Midbrain (tissue), 1 donor: Measurements from ENCODE around the gene GPAT3.
A peak's percentile ranks its signal among the peaks of the same experiment; 100 is the strongest.
"Not testable (repeated sequence)": the region's sequence is repeated elsewhere in the genome, so short reads cannot be mapped to it uniquely, and the experiment has no call there.

Source experiments
- DNase-seq: peaks from one replicate; lab custom pipeline; 2025; lab: John Stamatoyannopoulos, UW

GPAT3 gene

DNA sequence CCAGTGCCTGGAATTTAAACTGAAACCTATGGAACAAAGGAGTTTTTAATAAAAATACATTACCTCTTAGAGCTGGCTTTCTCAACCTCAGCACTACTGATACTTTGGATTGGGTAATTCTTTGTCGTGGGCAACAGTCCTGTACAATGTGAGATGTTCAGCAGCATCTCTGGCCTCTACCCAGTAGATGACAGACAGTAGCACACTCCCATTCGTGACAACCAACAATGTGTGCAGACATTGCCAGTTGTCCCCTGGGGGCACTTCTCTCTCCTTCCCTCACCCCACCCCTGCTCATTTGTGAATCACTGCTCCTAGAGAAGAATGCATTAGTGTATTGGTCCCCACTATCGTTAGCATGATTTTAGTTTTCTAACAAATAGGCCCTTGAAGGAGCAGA is 16.2 kb downstream of the GPAT3 start:
- DNase-seq, result no peak

DNA sequence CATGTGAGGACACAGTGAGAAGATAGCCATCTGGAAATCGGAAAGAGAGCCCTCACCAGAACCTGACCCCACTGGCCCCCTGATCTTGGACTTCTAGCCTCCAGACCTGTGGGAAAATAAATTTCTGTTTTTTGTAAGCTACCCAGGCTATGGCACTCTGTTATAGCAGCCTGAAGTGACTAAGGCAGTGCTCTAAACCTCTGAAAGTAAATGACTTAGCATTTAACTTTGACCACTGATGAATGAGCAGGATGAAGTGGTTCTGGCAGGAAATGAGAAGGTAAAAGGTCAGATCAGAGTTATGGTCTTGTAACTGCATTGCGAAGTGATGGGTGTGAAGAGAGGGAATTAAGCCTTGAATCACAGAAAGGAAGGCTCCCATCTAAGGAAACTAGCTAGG is 17.0 kb downstream of the GPAT3 start:
- DNase-seq, result no peak

DNA sequence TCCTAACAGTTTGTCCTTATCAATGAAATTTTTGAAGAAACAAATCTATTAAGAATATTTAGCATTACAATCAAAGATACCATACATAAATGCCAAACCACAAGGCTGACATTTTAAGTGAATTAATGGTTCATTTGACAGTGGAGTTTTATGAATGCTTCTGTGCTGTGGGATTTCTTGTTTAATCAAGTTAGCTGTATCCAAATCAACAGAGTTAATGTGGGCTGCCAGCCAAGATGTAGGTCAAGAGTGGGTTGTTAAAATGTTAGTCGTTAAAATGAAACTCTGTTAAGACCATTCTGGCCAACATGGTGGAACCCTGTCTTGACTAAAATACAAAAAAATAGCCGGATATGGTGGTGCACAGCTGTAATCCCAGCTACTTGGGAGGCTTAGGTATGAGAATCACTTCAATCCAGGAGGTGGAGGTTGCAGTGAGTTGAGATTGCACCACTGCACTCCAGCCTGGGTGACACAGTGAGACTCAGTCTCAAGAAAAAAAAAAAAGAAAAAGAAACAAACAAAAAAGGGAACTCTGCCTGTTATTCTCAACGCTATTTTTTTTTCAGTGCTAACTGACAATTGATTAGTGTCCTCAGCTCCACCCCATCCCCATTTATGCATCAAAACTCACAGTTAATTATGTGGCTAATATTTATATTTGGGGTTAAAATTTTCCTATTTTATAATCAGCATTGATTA is 20.2 kb downstream of the GPAT3 start:
- no peak for DNase-seq

DNA sequence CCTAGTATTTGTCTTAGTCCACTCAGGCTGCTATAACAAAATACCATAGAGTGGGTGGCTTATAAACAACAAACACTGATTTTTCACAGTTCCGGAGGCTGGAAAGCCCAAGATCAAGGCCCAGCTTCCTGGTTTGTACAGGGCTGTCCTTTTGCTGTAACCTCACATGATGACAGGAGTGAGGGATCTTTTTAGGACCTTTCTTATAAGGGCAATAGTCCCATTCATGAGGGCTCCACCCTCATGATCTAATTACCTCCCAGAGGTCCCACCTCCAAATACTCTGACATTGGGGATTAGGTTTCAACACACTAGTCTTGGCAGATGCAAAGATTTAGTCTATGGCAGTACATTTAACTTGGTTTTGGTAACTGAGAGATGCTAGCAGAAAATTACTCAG is 20.9 kb downstream of the GPAT3 start:
- DNase-seq, result no peak

DNA sequence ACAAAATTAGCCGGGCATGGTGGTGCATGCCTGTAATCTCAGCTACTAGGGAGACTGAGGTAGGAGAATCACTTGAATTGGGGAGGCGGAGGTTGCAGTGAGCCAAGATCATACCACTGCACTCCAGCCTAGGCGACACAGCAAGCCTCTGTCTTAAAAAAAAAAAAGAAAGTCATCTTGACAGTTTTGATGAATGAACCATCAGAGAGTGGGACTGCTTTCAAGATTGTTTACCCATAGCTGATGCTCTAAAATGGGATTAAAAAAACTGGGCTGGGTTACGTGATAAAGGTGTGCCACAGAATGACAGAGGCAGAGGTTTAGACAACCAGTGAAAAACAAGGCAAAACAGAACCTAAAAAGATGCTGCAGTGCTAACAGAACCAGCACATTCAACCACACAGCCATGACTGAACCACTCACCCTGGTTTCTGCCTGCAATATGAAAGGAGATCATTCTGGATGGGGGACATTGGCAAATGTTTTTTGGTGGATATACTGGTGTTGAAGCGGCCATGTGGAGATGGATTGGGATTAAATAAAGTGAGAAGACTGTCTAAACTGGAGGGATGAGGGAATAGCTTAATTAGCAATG is 22.2 kb downstream of the GPAT3 start:
- no peak for DNase-seq

DNA sequence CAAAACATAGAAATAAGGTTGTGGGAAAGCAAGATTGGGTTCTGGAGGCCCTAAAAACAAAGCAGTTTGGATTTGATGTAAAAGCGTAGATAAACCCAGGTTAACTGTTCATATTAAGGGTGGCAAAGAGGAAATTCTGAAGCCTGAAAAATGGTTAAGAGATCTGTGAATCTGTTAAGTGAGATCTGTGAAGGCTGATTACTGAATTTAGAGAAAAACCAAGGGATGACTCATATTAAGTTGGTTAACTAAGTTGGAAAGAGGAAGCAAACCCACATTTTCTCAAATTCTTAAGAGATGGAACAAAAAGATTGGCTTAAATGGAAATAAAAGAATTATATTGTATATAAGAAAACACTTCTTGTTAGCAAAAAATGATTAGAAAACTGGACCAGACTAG is 22.8 kb downstream of the GPAT3 start:
- DNase-seq, result no peak

DNA sequence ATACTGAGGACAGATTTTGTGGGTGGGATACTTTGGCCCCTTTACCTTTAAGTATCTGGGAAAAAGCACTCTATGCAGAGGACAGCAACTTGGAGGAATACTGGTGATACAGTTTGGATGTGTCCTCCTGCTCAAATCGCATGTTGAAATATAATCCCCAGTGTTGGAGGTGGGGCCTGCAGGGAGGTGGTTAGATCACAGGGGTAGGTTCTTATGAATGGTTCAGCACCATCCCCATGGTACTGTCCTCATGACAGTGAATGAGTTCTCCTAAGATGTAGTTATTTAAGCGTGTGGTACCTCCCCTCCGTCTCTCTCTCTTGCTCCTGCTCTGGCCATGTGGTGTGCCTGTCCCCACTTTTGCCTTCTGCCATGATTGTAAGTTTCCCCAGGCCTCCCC is 24.6 kb downstream of the GPAT3 start:
- DNase-seq, result no peak

DNA sequence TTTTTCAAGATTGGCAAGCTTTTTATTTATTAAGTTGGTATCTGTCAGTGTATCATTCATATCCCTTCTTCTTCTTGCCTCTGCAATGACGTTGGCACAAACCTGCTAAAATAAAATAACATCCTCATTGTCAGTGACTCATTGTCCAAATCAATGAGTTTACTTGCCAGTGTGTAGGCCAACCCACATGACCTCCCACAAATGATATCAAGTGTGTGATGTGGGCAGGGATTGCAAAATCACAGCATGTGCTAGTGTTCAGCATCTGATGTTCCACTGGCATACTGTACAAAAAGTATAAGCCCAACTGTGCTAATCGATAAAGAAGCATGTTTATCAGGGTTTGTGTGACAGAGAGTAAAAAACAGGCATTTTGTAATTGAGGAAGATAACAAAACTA is 25.5 kb downstream of the GPAT3 start:
- no peak for DNase-seq

DNA sequence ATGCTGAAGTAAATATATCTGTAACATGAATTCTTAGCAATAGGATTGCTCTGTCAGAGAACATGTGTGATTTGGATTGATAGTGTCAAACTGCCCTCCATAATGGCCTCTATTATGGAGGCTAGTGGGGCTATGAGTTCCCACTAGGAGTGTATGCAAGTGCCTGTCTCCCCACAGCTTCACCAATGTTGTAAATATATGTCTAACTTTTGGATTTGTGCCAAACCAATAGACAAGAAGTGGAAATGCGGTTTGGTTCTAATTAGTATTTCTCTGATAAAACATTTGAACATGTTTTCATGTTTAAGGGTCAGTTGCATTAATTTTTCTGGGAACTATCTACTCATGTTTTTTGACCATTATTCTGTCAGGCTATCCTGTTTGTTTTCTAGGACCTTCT is 28.1 kb downstream of the GPAT3 start:
- no peak for DNase-seq

DNA sequence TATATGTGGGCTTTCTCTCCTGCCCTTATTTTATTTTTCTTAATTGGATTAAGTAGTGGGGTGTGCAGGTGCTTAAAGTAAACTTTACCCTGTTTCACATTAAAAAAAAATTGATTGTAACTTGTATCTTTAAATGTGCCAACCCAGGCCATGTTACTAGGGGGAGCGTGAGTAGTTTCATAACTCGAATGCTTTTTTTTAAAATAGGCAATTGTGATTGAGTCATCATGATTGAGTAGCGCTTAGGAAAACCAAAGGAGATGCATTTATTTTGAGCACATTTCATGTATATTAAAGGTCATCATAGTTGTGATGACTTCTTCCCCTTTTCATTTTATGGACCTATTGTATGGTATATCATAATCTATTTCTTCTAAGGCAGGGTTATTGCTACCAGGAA is 32.2 kb downstream of the GPAT3 start:
- no peak for DNase-seq

DNA sequence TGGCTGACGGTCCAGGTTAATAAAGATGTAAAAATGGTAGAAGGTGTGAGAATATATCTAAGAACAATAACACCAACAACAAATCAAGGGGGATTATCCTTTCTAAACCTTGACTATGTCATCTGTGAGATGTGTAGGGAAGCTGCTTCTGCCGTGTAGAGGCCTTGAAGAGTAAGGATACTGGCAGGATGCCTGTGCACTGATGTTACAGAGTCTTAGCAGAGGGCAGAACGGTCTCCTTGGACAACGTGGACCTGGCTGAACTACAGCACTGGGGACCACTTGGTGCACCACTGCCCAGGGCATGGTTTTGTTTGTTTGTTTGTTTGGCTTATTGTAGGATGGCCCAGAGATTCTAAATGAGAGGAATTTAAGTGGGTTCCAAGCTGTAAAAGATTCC is 33.5 kb downstream of the GPAT3 start:
- DNase-seq, result no peak

DNA sequence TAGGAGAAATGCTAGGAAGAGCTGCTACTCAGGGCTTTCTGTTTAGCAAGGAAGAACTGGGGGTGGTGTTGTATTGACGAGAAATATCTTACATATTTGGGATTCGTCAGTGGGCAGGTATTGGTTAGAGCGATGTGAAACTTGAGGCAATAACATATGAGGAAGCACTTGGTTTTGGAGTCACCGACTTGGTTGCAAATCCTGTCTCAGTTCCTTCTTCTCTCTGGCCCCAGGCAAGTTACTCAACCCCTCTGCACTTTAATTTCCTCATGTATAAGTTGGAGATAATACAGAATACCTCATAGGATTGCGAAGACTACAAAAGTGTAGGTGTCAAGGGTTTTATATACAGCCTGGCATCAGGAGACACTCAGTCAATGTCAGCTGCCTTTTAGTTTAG is 34.1 kb downstream of the GPAT3 start:
- DNase-seq, result peak; percentile 43

DNA sequence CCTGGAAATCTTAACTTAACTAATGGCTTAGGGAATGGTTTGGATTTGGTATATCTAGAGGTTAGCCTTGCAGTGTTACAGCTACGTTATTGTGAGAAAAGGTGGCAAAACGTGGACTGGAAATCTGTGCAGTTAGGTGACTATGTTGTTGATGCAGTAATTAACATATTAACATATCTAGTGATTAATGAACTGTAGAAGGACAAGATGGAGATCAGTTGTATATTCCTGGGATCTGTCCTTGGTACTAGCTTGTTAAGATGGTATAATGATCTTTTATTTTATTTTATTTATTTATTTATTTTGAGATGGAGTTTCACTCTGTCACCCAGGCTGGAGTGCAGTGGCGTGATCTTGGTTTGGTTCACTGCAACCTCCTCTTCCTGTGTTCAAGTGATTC is 36.9 kb downstream of the GPAT3 start:
- no peak for DNase-seq

DNA sequence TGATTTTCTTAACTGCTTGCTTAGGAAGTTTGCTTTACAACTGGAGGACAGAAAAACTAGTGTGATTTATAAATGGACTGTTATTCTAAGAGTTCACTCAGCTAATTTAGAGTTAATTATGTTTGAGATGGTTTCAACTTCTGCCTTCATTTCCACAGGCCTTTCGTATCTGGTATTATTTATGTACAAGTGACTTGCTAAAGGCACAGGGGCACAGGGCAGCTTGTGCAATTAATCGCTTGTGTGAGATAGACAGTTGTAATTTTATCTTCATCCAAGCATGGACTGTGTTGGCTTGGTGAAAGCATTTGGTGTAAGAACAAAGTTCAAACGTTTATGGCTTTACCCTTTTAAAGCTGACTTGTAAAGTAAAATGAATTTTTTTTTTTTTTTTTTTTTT is 38.3 kb downstream of the GPAT3 start:
- no peak for DNase-seq

DNA sequence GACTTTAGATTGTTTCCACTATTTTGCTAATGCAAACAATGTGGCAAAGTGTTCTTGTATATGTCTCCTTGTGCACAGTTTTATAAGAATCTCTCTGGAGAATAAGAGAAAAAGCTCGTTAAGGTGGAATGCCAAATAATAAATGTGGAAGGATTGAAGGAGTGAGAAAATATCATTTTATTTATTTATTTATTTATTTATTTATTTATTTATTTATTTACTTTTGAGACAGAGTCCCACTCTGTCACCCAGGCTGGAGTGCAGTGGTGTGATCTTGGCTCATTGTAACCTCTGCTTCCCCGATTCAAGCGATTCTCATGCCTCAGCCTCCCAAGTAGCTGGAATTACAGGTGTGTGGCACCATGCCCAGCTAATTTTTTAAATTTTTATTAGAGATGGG is 40.3 kb downstream of the GPAT3 start:
- not testable (repeated sequence) for DNase-seq

DNA sequence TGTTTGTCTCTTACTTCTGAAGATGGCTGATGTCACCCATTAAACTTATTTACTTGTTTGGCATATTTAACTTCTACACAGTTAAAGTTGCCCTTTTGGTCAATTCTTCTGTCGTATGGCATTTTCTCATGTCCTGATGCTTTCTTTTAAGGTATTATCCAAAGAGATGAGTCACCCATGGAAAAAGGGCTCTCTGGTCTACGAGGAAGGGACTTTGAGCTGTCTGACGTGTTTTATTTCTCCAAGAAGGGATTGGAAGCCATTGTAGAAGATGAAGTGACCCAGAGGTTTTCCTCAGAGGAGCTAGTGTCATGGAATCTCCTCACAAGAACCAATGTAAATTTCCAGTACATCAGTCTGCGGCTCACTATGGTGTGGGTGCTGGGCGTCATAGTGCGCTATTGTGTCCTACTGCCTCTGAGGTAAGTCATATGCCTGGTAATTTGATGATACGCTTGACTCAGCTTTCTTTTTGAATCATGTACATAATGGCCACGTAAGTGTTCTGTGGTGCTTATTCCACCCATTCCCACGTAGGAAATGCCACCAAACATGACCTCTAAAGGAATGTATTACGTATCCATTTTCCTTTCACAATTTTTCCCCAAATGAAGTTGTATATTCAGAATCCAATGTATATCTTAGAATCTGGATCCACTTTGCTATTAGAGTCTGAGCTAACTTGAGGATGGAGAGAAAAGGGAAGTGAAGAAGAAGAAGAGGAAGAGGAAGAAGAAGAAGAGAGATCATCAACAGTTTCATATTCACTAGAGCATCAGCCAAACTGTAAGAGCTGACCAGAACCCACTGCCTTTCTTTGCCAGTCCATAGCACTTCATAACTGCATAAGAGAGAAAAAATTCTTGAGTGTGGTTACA is 45.7 kb downstream of the GPAT3 start:
- peak; percentile 6 for DNase-seq

DNA sequence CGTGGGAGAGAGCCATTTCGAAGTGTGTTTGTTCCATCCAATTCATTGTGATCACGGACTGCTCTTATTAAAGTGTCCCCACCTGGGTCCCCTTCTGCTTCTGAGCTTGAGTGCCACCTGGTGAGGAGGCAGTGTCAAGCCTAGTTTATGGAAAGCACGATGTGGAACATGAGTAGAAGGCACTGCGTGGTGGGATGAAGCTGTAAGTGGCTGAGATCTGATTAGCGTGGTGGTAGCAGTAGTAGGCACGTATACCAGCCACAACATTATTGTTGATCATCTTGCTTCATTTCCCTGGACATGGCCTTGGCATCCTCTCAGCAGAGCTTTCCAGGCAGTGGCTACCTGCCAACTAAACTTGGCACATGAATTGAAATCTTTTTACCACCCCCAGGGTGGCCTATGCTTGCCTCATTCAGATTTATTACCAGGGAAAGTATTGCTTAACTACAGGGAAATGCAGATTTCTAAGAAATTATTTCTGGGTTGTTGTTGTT is 46.4 kb downstream of the GPAT3 start:
- peak; percentile 24 for DNase-seq

DNA sequence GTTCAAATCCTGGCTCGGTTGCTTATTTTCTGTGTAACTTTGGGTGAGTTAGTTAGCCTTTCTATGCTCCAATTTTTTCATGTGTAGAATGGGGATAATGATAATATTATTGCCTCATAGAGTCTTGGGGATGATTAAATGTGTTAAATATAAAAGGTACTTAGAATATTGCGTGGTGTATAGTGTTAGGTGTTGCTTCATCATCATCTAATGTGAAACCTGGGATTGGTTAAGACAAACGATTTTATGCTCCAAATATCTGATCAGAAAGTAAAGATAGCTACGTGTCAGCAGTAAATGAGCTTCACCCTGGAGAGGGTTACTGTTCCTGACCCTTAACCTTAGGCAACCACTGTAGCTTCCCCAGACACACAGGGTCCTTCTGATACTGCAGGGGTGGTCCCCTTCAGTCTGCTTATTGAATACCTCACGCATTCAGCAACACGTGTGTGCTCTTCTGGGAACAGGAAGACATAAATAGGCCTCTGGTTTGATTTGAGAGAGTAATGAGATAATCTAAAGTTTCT is 50.1 kb downstream of the GPAT3 start:
- DNase-seq, result no peak

DNA sequence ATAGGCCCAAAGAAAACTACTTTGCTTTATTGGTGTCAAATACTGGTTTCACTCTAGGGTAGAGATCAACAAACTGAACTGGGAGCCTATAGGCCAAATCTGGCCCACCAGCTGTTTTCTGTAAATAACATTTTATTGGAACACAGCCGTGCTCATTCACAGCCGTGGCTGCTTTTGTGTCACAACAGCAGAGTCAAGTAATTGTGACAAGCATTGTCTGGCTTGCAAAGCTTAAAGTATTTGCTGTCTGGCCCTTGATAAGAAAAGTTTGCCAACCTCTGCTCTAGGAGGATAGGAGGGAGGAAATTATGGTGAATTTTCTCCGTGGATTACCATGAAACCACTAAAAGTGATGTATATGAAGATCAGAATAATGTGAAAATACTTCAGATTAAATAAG is 53.4 kb downstream of the GPAT3 start:
- no peak for DNase-seq

DNA sequence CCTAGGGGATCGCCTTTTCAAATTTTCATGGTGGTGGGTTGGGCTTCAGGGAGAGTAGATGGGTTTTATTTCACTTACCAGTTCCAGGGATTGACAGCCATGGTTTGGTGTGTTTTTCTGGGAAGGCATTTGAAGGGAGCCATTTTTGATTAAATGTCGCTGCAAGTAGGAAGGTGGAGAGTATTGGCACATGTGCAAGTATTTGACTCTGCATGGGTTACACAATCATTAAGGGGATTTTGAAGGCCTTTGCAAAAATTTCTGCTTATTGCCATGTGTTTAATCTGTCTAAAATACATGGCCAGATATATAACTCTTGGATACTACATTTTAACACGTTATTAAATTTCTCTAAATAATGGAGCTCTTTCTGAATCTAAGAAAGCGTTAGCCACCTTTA is 55.1 kb downstream of the GPAT3 start:
- DNase-seq, result no peak

DNA sequence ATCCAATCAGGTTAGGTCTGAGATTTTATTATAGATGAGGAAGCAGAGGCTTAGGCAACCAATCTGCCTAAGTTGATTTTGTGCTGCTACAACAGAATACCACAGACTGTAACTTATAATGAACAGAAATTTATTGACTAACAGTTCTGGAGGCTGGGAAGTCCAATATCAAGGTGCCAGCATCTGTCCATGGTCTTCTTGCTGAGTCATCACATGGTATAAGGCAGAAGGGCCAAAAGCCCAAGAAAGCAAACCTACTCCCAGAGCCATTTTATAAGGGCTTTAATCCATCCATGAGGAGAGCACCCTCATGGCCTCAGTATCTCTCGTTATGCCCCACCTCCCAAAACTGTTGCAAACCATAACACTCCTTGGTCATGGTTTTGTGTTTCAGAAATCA is 55.8 kb downstream of the GPAT3 start:
- no peak for DNase-seq

DNA sequence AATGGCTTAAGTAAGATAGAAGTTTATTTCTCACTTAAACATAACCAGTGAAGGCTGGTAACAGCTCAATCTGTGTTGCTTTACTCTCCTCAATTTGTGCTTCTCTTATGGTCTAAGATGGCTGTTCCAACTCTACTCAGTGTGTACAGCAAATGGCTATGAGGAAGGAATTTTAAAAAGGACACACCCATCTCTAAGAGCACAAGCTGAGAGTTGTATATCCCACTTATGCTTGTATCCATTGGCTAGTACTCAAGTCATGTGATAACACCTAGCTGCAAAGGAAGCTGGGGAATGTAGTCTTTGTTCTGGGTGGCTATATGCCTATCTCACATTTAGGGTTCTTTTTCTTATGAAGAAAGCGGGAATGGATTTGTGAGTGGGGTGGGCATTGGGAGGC is 63.3 kb downstream of the GPAT3 start:
- no peak for DNase-seq

DNA sequence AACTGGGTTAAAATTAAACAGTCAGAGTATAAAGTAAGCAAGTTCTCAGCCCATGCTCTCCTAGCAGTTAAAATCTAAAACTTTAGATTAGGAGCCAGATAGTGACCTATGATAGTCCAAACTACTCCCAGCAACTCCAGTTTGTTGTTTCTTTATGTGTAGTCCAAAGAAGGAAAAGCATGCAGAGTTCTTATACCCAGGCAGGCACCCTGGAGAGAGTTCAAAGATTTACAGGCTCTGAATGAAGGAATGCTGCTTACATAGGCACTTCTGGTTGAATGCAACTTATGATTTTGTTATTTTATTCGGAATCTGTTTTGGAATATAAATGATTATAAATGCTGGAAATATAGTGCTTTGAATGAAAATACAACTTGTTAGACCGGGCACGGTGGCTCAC is 67.2 kb downstream of the GPAT3 start:
- no peak for DNase-seq
